HG02852 (cell line): ENCODE results near the gene CPED1.
"Not testable (repeated sequence)": the region's sequence is repeated elsewhere in the genome, so short reads cannot be mapped to it uniquely, and the experiment has no call there.

Experiments
- ATAC-seq: cut with Tn5 transposase; IDR thresholded peaks from one replicate; pipeline ENCODE4 v1.9.1; 2021; ENCODE audit warnings: mild to moderate bottlenecking, moderate library complexity; ENCODE audit not compliant: unreplicated experiment

The CPED1 gene

GRCh38 chr7:121038717-121039509 lies 50.4 kb downstream of the CPED1 start:
- no peak for ATAC-seq

DNA sequence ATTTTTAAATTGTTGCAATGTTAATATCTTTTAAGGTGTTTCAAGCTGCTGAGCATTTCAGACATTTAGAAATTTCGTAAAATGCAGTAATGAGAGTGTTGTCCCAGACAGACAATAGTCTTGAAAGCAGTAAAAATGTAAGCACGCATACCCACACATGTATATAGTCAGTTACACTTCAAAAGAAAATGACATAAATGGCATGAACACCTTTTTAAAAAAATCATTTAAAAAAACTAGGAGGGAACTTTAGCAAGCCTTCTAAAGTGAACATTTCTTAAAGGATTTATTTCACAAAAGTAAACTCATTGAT lies 51.0 kb downstream of the CPED1 start:
- no peak for ATAC-seq

GRCh38 chr7:121039994-121040393 lies 51.5 kb downstream of the CPED1 start:
- no peak for ATAC-seq

- no peak for ATAC-seq
These were observed 53.1 kb downstream of the CPED1 start for GRCh38 chr7:121041516-121042148.

DNA sequence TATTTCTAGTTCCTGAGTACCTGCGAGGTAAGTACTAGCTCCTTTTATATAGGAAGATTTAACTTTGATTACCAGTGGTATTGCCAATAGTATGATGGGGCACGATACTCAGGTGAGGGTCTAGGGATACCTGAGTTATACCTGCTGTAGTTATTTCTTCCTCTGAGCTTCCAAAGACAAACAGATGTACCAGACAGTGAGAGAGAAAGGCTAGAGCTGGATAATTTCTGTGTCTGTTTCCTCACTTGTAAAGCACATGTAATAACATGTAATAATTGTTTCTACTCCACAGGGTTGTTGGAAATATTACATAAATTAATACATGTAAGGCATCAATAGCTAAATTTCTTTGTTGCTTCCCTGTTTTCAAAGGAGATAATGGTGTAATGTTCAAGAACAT lies 53.7 kb downstream of the CPED1 start:
- ATAC-seq = no peak

DNA sequence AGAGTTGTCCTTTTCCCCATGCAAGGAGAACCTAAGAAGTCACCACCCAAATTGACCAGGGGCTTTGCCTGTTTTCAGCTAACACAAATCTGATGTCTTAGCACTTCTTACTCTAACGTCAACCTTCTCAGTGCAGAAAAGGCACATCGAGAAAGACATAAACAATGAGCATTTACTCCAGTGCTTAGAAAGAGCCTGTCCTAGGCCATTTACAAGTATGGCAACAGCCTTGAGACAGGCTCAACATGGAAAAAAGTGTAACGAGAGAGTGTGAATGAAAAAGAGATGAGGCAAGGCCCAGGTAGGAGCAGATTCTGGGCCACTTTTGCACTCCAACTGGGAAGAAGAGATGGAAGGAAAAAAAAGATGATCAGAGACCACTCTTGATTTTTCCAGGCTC lies 54.4 kb downstream of the CPED1 start:
- ATAC-seq = no peak

GRCh38 chr7:121043314-121044234 lies 55.1 kb downstream of the CPED1 start:
- ATAC-seq = no peak

DNA sequence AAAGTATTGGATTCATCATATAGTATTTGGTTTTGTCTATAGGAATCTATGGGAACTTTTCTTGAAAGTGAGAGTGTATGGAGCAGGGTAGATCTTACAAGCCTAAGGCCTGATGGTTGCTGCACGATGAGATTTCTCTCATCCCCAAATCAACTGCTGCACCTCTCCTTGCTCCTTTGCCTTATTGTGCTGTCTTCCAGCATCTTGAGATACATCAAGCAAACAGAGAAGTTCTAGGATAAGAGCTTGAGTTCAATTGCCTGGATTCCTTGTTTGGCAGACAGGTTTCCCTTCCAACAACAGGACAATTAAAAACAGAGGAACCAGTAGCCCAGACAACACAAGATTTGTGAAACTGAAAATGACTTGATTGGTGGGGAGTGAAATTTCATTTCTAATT lies 56.6 kb downstream of the CPED1 start:
- ATAC-seq = no peak

GRCh38 chr7:121046009-121046408 lies 57.5 kb downstream of the CPED1 start:
- ATAC-seq = no peak

DNA sequence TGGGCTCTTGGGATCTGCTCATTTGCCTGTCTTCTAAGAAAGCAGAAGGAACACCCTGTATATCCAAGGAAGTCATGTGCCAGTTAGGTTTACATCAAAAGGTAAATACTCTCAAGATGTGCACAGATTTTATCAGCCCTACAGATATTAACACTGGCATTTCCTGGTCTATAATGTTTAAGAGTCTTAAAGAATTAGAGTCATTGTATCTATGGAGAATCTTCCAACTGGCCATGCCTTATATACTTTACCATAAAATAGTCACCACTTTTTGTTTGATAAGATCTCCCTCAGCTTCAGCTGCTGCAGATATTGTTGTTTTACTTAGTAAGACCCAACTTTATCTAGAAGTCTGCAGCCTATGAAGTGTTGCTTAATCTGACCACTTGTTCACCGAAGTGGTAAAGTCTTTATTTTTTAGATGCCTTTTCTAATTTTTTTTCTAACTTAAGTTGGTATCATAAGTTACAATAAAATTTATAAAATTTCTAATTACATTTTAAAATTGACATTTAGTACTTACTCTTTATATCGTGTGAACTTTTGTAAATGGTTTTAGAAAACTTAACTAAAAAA lies 58.5 kb downstream of the CPED1 start:
- no peak for ATAC-seq

DNA sequence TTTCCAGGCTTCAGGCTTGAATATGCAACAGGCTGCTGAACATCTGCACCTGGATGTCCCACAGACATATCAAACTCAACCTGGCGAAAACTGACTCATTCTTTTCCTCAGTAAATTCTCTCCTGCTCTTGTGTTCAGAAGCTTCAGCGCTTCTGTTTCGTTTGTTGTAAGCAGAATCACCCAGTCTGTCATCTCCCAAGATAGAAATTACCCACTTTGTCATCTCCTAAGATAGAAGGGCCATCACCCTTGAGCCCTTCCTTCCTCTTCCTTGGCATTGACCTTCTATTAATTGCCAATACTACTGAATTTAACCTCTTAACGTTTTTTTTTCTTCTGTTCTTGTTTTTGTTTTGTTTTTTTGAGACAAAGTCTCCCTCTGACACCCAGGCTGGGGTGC lies 59.7 kb downstream of the CPED1 start:
- no peak for ATAC-seq

- ATAC-seq = no peak
These were observed 60.7 kb downstream of the CPED1 start for GRCh38 chr7:121049028-121049791.

- no peak for ATAC-seq
These were observed 61.4 kb downstream of the CPED1 start for GRCh38 chr7:121049897-121050296.

DNA sequence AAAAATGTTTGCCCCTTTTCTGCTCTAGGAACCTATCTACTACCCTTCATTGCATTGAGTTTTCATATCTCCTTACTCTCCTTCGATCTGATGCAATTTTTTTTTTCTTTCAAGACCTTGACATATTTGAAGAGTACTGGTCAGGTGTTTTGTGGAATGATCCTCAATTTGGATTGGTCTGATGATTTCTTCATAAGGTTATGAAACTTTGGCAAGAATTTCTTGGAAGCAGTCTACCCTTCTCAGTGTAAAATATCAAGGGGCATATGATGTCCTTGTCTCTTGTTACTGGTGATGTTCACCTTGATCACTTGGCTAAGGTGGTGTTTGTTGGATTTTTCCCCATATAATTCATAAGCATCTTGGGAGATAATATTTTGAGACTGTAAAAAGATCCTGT lies 64.7 kb downstream of the CPED1 start:
- no peak for ATAC-seq

- ATAC-seq = no peak
These were observed 66.4 kb downstream of the CPED1 start for GRCh38 chr7:121054925-121055324.

DNA sequence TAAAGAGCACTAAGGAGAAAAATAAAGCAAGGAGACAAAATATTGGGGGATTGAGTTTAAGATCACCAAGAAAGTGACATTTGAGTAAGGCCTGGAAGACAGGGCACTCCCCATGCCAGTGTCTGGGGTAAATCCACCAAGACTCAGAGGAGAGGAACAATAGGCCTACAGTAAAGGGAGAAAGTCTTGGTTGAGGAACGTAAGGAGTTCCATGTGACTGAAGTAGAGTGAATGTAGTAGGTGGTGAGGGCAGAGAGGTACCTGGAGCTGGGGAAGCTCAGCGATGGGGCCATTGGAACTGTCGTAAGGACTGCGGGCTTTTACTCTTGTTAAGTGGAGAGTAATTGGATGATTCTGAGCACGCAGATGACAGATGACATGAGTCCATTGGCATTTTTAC lies 69.4 kb downstream of the CPED1 start:
- no peak for ATAC-seq

DNA sequence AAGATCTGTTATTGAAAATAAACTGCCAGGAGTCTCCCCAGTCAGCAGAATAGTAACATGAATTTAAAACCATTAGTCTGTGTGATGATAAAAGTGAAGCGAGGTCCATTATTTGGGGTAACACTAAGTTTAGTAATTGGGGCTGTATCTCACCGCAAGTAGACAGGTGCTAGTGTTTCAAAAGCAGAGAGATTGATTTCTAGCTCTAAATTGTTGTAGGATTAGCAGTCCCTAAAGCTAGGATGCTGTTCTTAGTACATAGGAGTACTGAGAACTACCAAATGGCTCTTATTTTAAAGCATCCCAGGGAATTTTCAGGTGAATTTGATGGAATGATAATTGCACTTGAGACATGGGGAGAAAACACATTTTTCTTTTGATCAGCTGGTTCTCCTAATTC lies 70.5 kb downstream of the CPED1 start:
- ATAC-seq = no peak

DNA sequence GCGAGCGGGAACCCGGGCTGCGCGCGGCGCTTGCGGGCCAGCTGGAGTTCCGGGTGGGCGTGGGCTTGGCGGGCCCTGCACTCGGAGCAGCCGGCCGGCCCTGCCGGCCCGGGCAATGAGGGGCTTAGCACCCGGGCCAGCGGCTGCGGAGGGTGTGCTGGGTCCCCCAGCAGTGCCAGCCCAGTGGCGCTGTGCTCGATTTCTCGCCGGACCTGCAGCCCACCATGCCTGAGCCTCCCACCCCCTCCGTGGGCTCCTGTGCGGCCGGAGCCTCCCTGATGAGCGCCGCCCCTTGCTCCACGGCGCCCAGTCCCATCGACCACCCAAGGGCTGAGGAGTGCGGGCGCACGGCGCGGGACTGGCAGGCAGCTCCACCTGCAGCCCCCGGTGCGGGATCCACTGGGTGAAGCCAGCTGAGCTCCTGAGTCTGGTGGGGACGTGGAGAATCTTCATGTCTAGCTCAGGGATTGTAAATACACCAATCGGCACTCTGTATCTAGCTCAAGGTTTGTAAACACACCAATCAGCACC lies 71.5 kb downstream of the CPED1 start:
- not testable (repeated sequence) for ATAC-seq

- no peak for ATAC-seq
These were observed 73.4 kb downstream of the CPED1 start for GRCh38 chr7:121061677-121062582.
